Dermis lymphatic vessel endothelial cell (primary cell): ENCODE results near the gene FBN2. TPM values are rescaled to one million over a fixed set of nuclear protein-coding genes. Genes with fewer than 3 reads are reported as not detected.

Experiments
- total RNA-seq: library from RNA; depleted of rRNA; stranded (reverse); fragments of >200 nt; gene quantifications from 2 replicates; pipeline ENCODE4 v1.2.1, GENCODE V29; 2014

FBN2 gene
- 1.3 and 4.3 TPM in 2 replicates for total RNA-seq

DNA sequence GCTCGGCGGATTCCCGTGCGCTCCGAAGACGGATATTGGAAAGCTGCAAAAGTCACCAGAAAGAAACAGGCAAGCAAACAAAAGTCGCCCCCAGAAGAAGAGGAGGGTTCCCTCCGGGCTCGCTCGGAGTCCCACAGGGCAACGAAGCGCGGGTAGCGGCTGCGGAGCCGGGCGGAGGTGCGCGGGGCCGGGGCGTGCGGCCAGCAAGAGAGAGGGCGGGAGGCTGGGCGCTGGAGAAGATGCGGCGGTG, at the start of gene FBN2:
TSS of gene FBN2 (minus strand) at position 246 of the 250 bp plus-strand sequence. CDS start 642 bp downstream, outside the sequence.

